Heart right ventricle (tissue), 16 donors: ENCODE results near the gene GRB10. TPM values are rescaled to one million over a fixed set of nuclear protein-coding genes. Genes with fewer than 3 reads are reported as not detected.

Experiments used
- ATAC-seq, 8 donors: fragments of 200-7000 bp; cut with Tn5 transposase; one replicate each; pipeline ENCODE4 v1.9.1; 2020; ENCODE audit warnings: mild to moderate bottlenecking in 8 of 8, moderate library complexity in 8 of 8, moderate number of reproducible peaks in 1 of 8
- DNase-seq, 2 donors: peaks; one replicate each; pipeline ENCODE4 v3.0.0-alpha.2; 2020
- H3K27ac ChIP-seq, 10 donors: fragments of 200-600 bp; sonication (generic) in 2 of 10; one replicate each; pipeline versions ENCODE4 v1.5.0 to v1.8.0; 2020 to 2022; ENCODE audit warnings: mild to moderate bottlenecking in 3 of 10
- H3K27me3 ChIP-seq, 7 donors: fragments of 200-600 bp; one replicate each; pipeline ENCODE4 v1.8.0; 2021 to 2022; ENCODE audit warnings: mild to moderate bottlenecking in 2 of 7
- H3K36me3 ChIP-seq, 9 donors: fragments of 200-600 bp; sonication (generic) in 1 of 9; one replicate each; pipeline versions ENCODE4 v1.5.0 to v1.8.0; 2020 to 2022; ENCODE audit warnings: mild to moderate bottlenecking in 2 of 9
- H3K4me1 ChIP-seq, 9 donors: fragments of 200-600 bp; sonication (generic) in 1 of 9; one replicate each; pipeline versions ENCODE4 v1.5.0 to v1.8.0; 2020 to 2022; ENCODE audit warnings: mild to moderate bottlenecking in 4 of 9
- H3K4me3 ChIP-seq, 10 donors: fragments of 200-600 bp; sonication (generic) in 2 of 10; one replicate each; pipeline versions ENCODE4 v1.5.0 to v1.8.0; 2020 to 2022; ENCODE audit warnings: mild to moderate bottlenecking in 7 of 10, moderate library complexity in 2 of 10
- H3K9me3 ChIP-seq, 11 donors: fragments of 200-600 bp in 10 of 11; sonication (generic) in 2 of 11; one replicate each; pipeline versions ENCODE4 v1.5.0 to v1.8.0; 2013 to 2022; ENCODE audit warnings: mild to moderate bottlenecking in 2 of 11, control low read depth in 1 of 11, moderate library complexity in 1 of 11
- WGBS, 2 donors: extraction: QIAGEN DNeasy Blood & Tissue Kit; methylation state at CpG; one replicate each; pipeline ENCODE4 v1.1.7; 2013; ENCODE audit warnings: inconsistent platforms in 1 of 2; 5-methylcytosine and 5-hydroxymethylcytosine counted together
- intact Hi-C, 10 donors: fragments of 100-400 bp; cut with DNase I; formaldehyde crosslinking; loops; one replicate each; pipeline versions ENCODE4 v1.11.1 to v1.14.2; 2022
- polyA plus RNA-seq, 2 donors: library from polyadenylated mRNA; stranded (reverse); fragments of 200-250 nt; gene quantifications; one replicate each; pipeline ENCODE4 v1.2.3, GENCODE V29; 2013
- total RNA-seq, 10 donors: library from RNA; stranded (reverse); fragmentation: NEBNext Ultra II Directional in 3 of 10; extraction: Animal tissue kit (Norgen Biotek cat#: 25700) in 3 of 10; gene quantifications; one replicate each; pipeline versions ENCODE4 v1.2.1 to v1.2.4, GENCODE V29; 2021 to 2023
- TF ChIP-seq, protein P1 (sequence below), 9 donors: fragments of 200-600 bp; sonication (generic) in 2 of 9; IDR thresholded peaks; one replicate each; pipeline versions ENCODE4 v1.5.0 to v1.8.0; 2021 to 2022; ENCODE audit warnings: antibody characterized with exemption in 9 of 9, mild to moderate bottlenecking in 5 of 9, moderate library complexity in 1 of 9
- donor health status: Arrhythmogenic right ventricular cardiomyopathy.
- donor health status: ischemic (EF 13 %, LVEDD 7.1; RV severe dilation, severe dysfunction).
- donor health status: healthy with polysubstance abuse.
- donor health status: DM: no; HTN: yes; CAD: no.
- donor health status: DM: no; HTN: no; CAD: no.
- donor health status: ischemic (EF 25% LVEDD 6.9; RV normal size, moderate dysfunction).
- donor health status: ischemic (EF 25% LVEDD 5.7; RV mildly dilated, moderate dysfunction).
- donor health status: healthy.
- donor health status: DM: yes; HTN: yes; CAD: no.
- donor health status: Ischemic cardiomyopathy.
- donor health status: ischemic (EF 35%, LVEDD 5.7; RV mildly dilated, moderate dysfunction).
- donor health status: nonischemic (EF 11% LVEDD 7.7; RV severe dilation, severe dysfunction).
- donor health status: DM: yes; HTN: yes; CAD: no.
- donor health status: PGD.
- donor health status: ischemic (EF 29% LVEDD 5.4; RV normal size, mild dysfunction).
- donor health status: nonischemic (EF 23%, LVEDD 6.1; RV moderate dilation, normal function).

GRB10 gene
- total and polyA plus RNA-seq, 12 donors: 13.2 to 48.7 (median 29.6) TPM

DNA sequence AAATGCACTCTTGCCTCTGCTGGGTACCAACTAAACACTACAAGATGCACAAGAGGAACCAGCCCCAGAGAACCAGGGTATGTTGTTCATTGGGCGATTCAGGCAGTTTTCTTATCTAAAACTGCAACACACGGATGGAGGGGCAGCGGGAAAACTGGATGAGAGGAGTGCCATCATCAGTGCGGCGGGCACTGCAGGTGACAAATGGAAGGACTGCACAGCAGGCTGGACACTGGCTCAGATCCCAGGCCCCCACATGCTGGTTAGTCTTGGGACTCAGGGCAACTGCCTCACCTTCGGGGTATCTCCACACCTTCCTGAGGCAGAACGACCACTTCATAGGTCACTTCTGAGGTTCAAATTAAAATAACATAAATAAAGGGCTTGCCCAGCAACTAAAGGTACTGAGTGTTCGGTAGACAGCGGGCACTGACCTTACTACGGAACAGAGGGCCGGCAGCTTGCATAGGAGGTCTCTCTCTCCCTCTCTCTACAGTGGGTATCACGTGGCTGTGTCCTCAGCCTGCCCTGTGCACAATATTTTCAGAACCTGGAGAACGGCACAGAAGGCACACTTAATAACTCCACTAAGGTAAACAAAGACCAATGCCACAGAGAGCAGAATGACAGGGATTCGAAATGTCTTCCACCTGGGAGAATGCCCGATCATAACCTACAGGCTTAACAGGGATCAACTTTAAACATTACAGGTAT is 72.1 kb downstream of the GRB10 start:
- WGBS, 2 donors: 94 to 95% methylated on average over 15 of the region's 15 CpGs
- peak overlapping the region in 1 of 10 donors; percentile 63 for H3K27ac ChIP-seq
- DNase-seq (no peak), ATAC-seq (peak in 1 of 8 donors; percentile 13)
- no peak overlapping the region for H3K4me3 ChIP-seq
- TF ChIP-seq, protein P1, sequence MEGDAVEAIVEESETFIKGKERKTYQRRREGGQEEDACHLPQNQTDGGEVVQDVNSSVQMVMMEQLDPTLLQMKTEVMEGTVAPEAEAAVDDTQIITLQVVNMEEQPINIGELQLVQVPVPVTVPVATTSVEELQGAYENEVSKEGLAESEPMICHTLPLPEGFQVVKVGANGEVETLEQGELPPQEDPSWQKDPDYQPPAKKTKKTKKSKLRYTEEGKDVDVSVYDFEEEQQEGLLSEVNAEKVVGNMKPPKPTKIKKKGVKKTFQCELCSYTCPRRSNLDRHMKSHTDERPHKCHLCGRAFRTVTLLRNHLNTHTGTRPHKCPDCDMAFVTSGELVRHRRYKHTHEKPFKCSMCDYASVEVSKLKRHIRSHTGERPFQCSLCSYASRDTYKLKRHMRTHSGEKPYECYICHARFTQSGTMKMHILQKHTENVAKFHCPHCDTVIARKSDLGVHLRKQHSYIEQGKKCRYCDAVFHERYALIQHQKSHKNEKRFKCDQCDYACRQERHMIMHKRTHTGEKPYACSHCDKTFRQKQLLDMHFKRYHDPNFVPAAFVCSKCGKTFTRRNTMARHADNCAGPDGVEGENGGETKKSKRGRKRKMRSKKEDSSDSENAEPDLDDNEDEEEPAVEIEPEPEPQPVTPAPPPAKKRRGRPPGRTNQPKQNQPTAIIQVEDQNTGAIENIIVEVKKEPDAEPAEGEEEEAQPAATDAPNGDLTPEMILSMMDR (IDR thresholded peaks at IDR 0.05): no peak
- no peaks in the 10 kb centered on the region for H3K9me3 ChIP-seq
- intact Hi-C loops: loop anchor here in 2 of 10 donors (5.0 kb wide), 2 partner anchors 77 to 82 kb away; no protein-coding TSS in a partner anchor
- peaks cover 12 to 100% (median 51%) of the 10 kb centered on the region in 9 donors for H3K4me1 ChIP-seq
- H3K27me3 ChIP-seq: no peaks in the 10 kb centered on the region
- H3K36me3 ChIP-seq: peaks cover 0 to 5% (median 0%) of the 10 kb centered on the region in 9 donors

DNA sequence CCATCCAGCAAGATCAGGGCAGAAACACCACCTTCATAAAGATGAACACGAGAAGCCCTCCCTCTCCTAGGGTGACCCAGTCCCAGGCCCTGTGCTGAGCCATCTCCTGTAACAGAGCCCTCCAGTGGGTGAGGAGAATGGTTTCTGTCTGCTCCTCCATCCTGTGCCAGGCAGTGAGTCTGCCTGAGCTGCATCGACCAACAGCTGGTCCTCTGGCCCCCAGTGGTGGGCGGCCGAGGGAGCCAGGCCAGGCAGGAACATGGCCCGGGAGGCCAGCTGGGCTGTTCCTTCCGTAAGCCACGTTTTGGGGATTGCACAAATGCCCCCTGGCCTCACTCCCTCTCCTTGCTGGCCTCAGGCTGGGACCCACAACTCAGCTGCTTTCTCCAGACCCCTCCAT is 73.5 kb downstream of the GRB10 start:
- Histone ChIP-seq H3K4me1 (peaks cover 12 to 94% (median 43%) of the 10 kb centered on the region in 9 donors), H3K27ac (peak overlapping the region in 3 of 10 donors; percentile 31 to 65 (median 38)), H3K27me3 (no peaks in the 10 kb centered on the region), H3K9me3 (no peaks in the 10 kb centered on the region), H3K4me3 (no peak overlapping the region), H3K36me3 (peaks cover 0 to 5% (median 0%) of the 10 kb centered on the region in 9 donors)
- 72 to 88% methylated on average over 7 of the region's 7 CpGs for WGBS, 2 donors
- no peak for DNase-seq
- intact Hi-C loops: no loop called here
- ATAC-seq: peak in 3 of 8 donors; percentile 8 to 44 (median 25)
- TF ChIP-seq, protein P1 (IDR thresholded peaks at IDR 0.05): no peak

DNA sequence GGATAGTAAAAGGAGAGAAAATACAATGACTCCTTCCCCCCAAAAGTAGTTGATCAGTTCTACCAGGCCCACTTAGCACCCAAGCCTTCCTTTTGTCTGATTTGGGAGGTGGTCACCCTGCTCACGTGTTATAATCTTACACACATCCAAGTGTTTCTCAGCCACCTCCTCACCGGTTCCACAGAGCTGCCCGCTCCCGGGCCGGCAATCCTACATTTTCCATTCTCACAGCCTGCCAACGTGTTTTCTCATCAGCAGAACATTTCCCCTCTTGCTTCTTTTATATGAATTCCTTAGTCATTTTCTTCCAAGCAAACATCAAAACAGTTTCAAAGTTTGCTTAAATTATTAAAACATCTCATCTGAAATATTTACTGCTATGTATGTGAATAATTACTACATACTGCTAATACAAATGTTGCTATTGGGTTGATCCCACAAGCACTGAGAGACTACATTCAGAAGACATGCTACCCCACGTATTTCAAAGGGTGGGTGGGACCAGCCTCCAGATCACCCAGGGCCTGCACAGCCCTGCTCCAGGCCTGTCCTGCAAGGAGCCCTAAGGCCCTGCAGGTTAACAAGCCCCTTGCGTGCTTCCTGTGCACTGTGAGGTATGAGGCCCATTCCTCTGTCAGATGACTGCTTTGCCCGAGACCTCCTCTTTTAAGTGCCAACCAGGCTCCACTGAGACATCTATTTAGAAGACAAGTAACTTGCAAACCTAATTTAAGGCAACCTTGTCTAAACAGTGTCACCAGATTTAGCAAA is 75.3 kb downstream of the GRB10 start:
- no peak overlapping the region for H3K4me3 ChIP-seq
- H3K9me3 ChIP-seq: no peaks in the 10 kb centered on the region
- ATAC-seq (no peak), DNase-seq (no peak)
- H3K36me3 ChIP-seq: peaks cover 0 to 20% (median 2%) of the 10 kb centered on the region in 9 donors
- H3K27ac ChIP-seq: peak overlapping the region in 2 of 10 donors; percentile 31 to 34
- peaks cover 12 to 76% (median 35%) of the 10 kb centered on the region in 9 donors for H3K4me1 ChIP-seq
- intact Hi-C loops: no loop called here
- TF ChIP-seq, protein P1 (IDR thresholded peaks at IDR 0.05): no peak
- no peaks in the 10 kb centered on the region for H3K27me3 ChIP-seq
- 75 to 76% methylated on average over 9 of the region's 9 CpGs for WGBS, 2 donors

DNA sequence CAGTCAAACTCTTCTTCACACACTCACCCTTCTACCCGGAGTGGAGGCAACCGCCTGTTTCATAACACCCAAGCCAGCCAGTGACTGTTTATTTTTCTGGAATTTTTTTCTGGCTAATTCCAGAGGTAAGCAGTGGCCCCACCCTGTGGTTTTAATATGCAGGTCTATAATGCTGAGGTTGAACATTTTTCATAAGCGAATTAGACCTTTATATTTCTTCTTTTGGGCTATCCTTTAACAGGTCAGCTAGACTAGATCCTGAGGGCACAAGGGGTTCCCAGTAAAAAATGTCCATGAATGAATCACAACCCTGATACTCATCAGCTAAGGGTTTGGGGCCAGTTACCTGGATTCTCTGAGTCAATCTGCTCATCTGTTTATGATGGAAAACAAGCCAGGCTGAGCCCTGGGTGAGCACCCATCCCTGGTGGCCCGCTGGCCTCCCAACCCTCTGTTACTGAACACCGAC is 76.2 kb downstream of the GRB10 start:
- WGBS, 2 donors: 91 to 96% methylated on average over 5 of the region's 5 CpGs
- Histone ChIP-seq H3K9me3 (no peaks in the 10 kb centered on the region), H3K4me1 (peaks cover 6 to 67% (median 27%) of the 10 kb centered on the region in 9 donors), H3K4me3 (no peak overlapping the region), H3K27ac (no peak overlapping the region), H3K36me3 (peaks cover 0 to 29% (median 6%) of the 10 kb centered on the region in 9 donors), H3K27me3 (no peaks in the 10 kb centered on the region)
- TF ChIP-seq, protein P1 (IDR thresholded peaks at IDR 0.05): no peak
- no peak for DNase-seq
- intact Hi-C loops: no loop called here
- ATAC-seq: no peak
